ENCODE results near the gene TRPM5.

GRCh38 chr11:2447253-2447950 is 3.1 kb upstream of the TRPM5 start:
- TF ChIP-seq CTCF (IDR thresholded peaks at IDR 0.05) (no peak), POLR2AphosphoS5 (IDR thresholded peaks at IDR 0.05) (no peak), POLR2A (IDR thresholded peaks at IDR 0.05) (no peak)

Data from transverse colon (tissue), 4 donors.